CD4-positive, CD25-positive, alpha-beta regulatory T cell (primary cell): ENCODE measurements around the gene BPIFB2. TPM values are rescaled to one million over a fixed set of nuclear protein-coding genes. Genes with fewer than 3 reads are reported as not detected.

Experiments used
- ATAC-seq, 2 donors: fragments of 150-1000 bp; cut with Tn5 transposase; one replicate each; pipeline ENCODE4 v1.10.0; 2021; ENCODE audit warnings: low read depth in 2 of 2, moderate number of reproducible peaks in 2 of 2, moderate library complexity in 1 of 2
- DNase-seq, 3 donors: peaks; one replicate each; pipeline versions ENCODE4 v3.0.0 to v3.0.0-alpha.2; 2012 to 2022; ENCODE audit warnings: mixed read lengths in 1 of 3
- H3K27ac ChIP-seq: one replicate; pipeline ENCODE4 v1.7.0; 2013; ENCODE audit warnings: mild to moderate bottlenecking, low read length; ENCODE audit not compliant: insufficient read depth, poor library complexity, severe bottlenecking
- H3K27me3 ChIP-seq: one replicate; pipeline ENCODE4 v1.7.0; 2013; ENCODE audit warnings: low read length; ENCODE audit not compliant: control insufficient read depth, insufficient read depth
- H3K36me3 ChIP-seq: one replicate; pipeline ENCODE4 v1.7.0; 2013; ENCODE audit warnings: mild to moderate bottlenecking, low read length, moderate library complexity; ENCODE audit not compliant: control insufficient read depth, insufficient read depth
- H3K4me1 ChIP-seq: 2 replicates; pipeline ENCODE4 v1.7.0; 2013; ENCODE audit warnings: mild to moderate bottlenecking, low read length; ENCODE audit not compliant: insufficient read depth, control insufficient read depth, poor library complexity, severe bottlenecking
- H3K4me3 ChIP-seq: one replicate; pipeline ENCODE4 v1.7.0; 2013; ENCODE audit warnings: low read depth, mild to moderate bottlenecking, low read length, moderate library complexity
- H3K9me3 ChIP-seq, 2 experiments: 1 replicate in 1 of 2; 2 replicates in 1 of 2; pipeline ENCODE4 v1.7.0; 2013; ENCODE audit warnings: low read length in 2 of 2, mild to moderate bottlenecking in 1 of 2, moderate library complexity in 1 of 2; ENCODE audit not compliant: control insufficient read depth in 2 of 2
- H3K27ac Mint-ChIP-seq, 3 donors: one replicate each; pipeline ENCODE4 v1.8.0; 2020 to 2022; ENCODE audit warnings: mild to moderate bottlenecking in 3 of 3, mixed read lengths in 3 of 3, moderate library complexity in 2 of 3
- H3K27me3 Mint-ChIP-seq: one replicate; pipeline ENCODE4 v1.8.0; 2022; ENCODE audit warnings: mild to moderate bottlenecking, mixed read lengths
- H3K36me3 Mint-ChIP-seq: one replicate; pipeline ENCODE4 v1.8.0; 2020; ENCODE audit warnings: mixed read lengths
- H3K4me1 Mint-ChIP-seq, 4 donors: one replicate each; pipeline ENCODE4 v1.8.0; 2020 to 2022; ENCODE audit warnings: mixed read lengths in 4 of 4, mild to moderate bottlenecking in 1 of 4
- H3K4me3 Mint-ChIP-seq, 4 donors: one replicate each; pipeline ENCODE4 v1.8.0; 2020 to 2022; ENCODE audit warnings: mild to moderate bottlenecking in 4 of 4, mixed read lengths in 4 of 4, moderate library complexity in 3 of 4
- H3K9me3 Mint-ChIP-seq, 7 donors: one replicate each; pipeline ENCODE4 v1.8.0; 2020 to 2022; ENCODE audit warnings: mixed read lengths in 7 of 7, mild to moderate bottlenecking in 3 of 7, moderate library complexity in 2 of 7
- polyA plus RNA-seq, 4 donors: library from polyadenylated mRNA; unstranded; fragments of 300-500 nt; fragmentation: Illumina TruSeq; gene quantifications; one replicate each; pipeline ENCODE4 v1.2.3, GENCODE V29; 2021
- total RNA-seq: library from RNA; stranded (reverse); gene quantifications from one replicate; pipeline ENCODE4 v1.2.3, GENCODE V29; 2022

BPIFB2 gene
- total and polyA plus RNA-seq, 5 donors from 2014 or later, result not detected

GRCh38 chr20:32983459-32984112, 23.9 kb upstream of the BPIFB2 start:
- H3K27me3 Mint-ChIP-seq, result no peaks in the 10 kb centered on the region
- no peak for ATAC-seq
- H3K9me3 Mint-ChIP-seq, result no peaks in the 10 kb centered on the region
- H3K27me3 ChIP-seq, result no peaks in the 10 kb centered on the region
- H3K4me3 Mint-ChIP-seq, result no peak overlapping the region
- no peaks in the 10 kb centered on the region for H3K4me1 ChIP-seq
- H3K4me3 ChIP-seq, result no peak overlapping the region
- no peak overlapping the region for H3K27ac ChIP-seq
- peak overlapping the region in 1 of 3 donors; percentile 29 for H3K27ac Mint-ChIP-seq
- no peaks in the 10 kb centered on the region for H3K36me3 ChIP-seq
- no peaks in the 10 kb centered on the region for H3K9me3 ChIP-seq
- DNase-seq, result no peak
- H3K36me3 Mint-ChIP-seq, result no peaks in the 10 kb centered on the region
- peaks cover 0 to 30% (median 12%) of the 10 kb centered on the region in 4 donors for H3K4me1 Mint-ChIP-seq

GRCh38 chr20:32984196-32984595, 23.3 kb upstream of the BPIFB2 start:
- no peaks in the 10 kb centered on the region for H3K36me3 Mint-ChIP-seq
- no peak for DNase-seq
- Histone ChIP-seq H3K4me1 (no peaks in the 10 kb centered on the region), H3K36me3 (no peaks in the 10 kb centered on the region), H3K27me3 (no peaks in the 10 kb centered on the region), H3K4me3 (no peak overlapping the region), H3K9me3 (no peaks in the 10 kb centered on the region), H3K27ac (no peak overlapping the region)
- H3K4me1 Mint-ChIP-seq, result peaks cover 0 to 27% (median 12%) of the 10 kb centered on the region in 4 donors
- no peaks in the 10 kb centered on the region for H3K9me3 Mint-ChIP-seq
- H3K27ac Mint-ChIP-seq, result peak overlapping the region in 1 of 3 donors; percentile 61
- H3K4me3 Mint-ChIP-seq, result no peak overlapping the region
- H3K27me3 Mint-ChIP-seq, result no peaks in the 10 kb centered on the region
- ATAC-seq, result no peak

- no peaks in the 10 kb centered on the region for H3K9me3 Mint-ChIP-seq
- H3K4me1 ChIP-seq, result no peaks in the 10 kb centered on the region
- H3K4me3 ChIP-seq, result no peak overlapping the region
- ATAC-seq (no peak), DNase-seq (no peak)
- no peaks in the 10 kb centered on the region for H3K9me3 ChIP-seq
- H3K27me3 Mint-ChIP-seq, result no peaks in the 10 kb centered on the region
- no peaks in the 10 kb centered on the region for H3K36me3 ChIP-seq
- H3K4me1 Mint-ChIP-seq, result peaks cover 0 to 26% (median 12%) of the 10 kb centered on the region in 4 donors
- H3K27ac Mint-ChIP-seq, result peak overlapping the region in 1 of 3 donors; percentile 61
- H3K36me3 Mint-ChIP-seq, result no peaks in the 10 kb centered on the region
- no peaks in the 10 kb centered on the region for H3K27me3 ChIP-seq
- H3K4me3 Mint-ChIP-seq, result no peak overlapping the region
- H3K27ac ChIP-seq, result no peak overlapping the region
These were observed 22.7 kb upstream of the BPIFB2 start for GRCh38 chr20:32984631-32985354.

GRCh38 chr20:32985596-32985995, 21.9 kb upstream of the BPIFB2 start:
- Mint-ChIP-seq H3K27me3 (no peaks in the 10 kb centered on the region), H3K4me3 (no peak overlapping the region), H3K36me3 (no peaks in the 10 kb centered on the region), H3K27ac (no peak overlapping the region), H3K4me1 (peaks cover 0 to 29% (median 12%) of the 10 kb centered on the region in 4 donors), H3K9me3 (no peaks in the 10 kb centered on the region)
- Histone ChIP-seq H3K9me3 (no peaks in the 10 kb centered on the region), H3K4me1 (no peaks in the 10 kb centered on the region), H3K27ac (no peak overlapping the region), H3K36me3 (no peaks in the 10 kb centered on the region), H3K4me3 (no peak overlapping the region), H3K27me3 (no peaks in the 10 kb centered on the region)
- no peak for DNase-seq
- ATAC-seq, result no peak

- no peaks in the 10 kb centered on the region for H3K36me3 ChIP-seq
- peak overlapping the region in 2 of 3 donors; percentile 47 to 85 for H3K27ac Mint-ChIP-seq
- ATAC-seq (no peak), DNase-seq (no peak)
- no peaks in the 10 kb centered on the region for H3K36me3 Mint-ChIP-seq
- H3K4me3 Mint-ChIP-seq, result no peak overlapping the region
- peaks cover 5% of the 10 kb centered on the region for H3K4me1 ChIP-seq
- no peaks in the 10 kb centered on the region for H3K27me3 ChIP-seq
- H3K9me3 ChIP-seq, result no peaks in the 10 kb centered on the region
- H3K4me1 Mint-ChIP-seq, result peaks cover 0 to 34% (median 16%) of the 10 kb centered on the region in 4 donors
- H3K9me3 Mint-ChIP-seq, result no peaks in the 10 kb centered on the region
- no peaks in the 10 kb centered on the region for H3K27me3 Mint-ChIP-seq
- H3K4me3 ChIP-seq, result no peak overlapping the region
- H3K27ac ChIP-seq, result no peak overlapping the region
These were observed 21.1 kb upstream of the BPIFB2 start for GRCh38 chr20:32986331-32986966.

- Mint-ChIP-seq H3K4me1 (peaks cover 0 to 34% (median 13%) of the 10 kb centered on the region in 4 donors), H3K9me3 (no peaks in the 10 kb centered on the region), H3K27ac (peak overlapping the region in 1 of 3 donors; percentile 55), H3K4me3 (no peak overlapping the region), H3K36me3 (no peaks in the 10 kb centered on the region), H3K27me3 (no peaks in the 10 kb centered on the region)
- DNase-seq, result no peak
- Histone ChIP-seq H3K4me1 (peaks cover 5% of the 10 kb centered on the region), H3K36me3 (no peaks in the 10 kb centered on the region), H3K27me3 (no peaks in the 10 kb centered on the region), H3K27ac (no peak overlapping the region), H3K4me3 (no peak overlapping the region), H3K9me3 (no peaks in the 10 kb centered on the region)
- no peak for ATAC-seq
These were observed 20.3 kb upstream of the BPIFB2 start for GRCh38 chr20:32987044-32987825.

GRCh38 chr20:32988008-32988407, 19.5 kb upstream of the BPIFB2 start:
- Histone ChIP-seq H3K27me3 (no peaks in the 10 kb centered on the region), H3K4me3 (no peak overlapping the region), H3K36me3 (no peaks in the 10 kb centered on the region), H3K27ac (no peak overlapping the region), H3K4me1 (peaks cover 5% of the 10 kb centered on the region), H3K9me3 (no peaks in the 10 kb centered on the region)
- Mint-ChIP-seq H3K4me1 (peaks cover 0 to 31% (median 12%) of the 10 kb centered on the region in 4 donors), H3K9me3 (no peaks in the 10 kb centered on the region), H3K27me3 (no peaks in the 10 kb centered on the region), H3K27ac (peak overlapping the region in 2 of 3 donors; percentile 31 to 60), H3K36me3 (no peaks in the 10 kb centered on the region), H3K4me3 (no peak overlapping the region)
- ATAC-seq (no peak), DNase-seq (peak in 1 of 3 donors; percentile 16)
